Spleen (tissue), 7 donors: Measurements from ENCODE around the gene ERBIN.

ENCODE experiments used
- POLR2AphosphoS5 ChIP-seq, 3 donors: sonication (generic); formaldehyde crosslinking; IDR thresholded peaks; one replicate each; pipeline ENCODE4 v1.5.1; 2017; ENCODE audit warnings: antibody characterized with exemption in 3 of 3
- TF ChIP-seq, protein P1 (sequence below), 11 experiments: fragments of 200-600 bp in 7 of 11; fragments of 450-650 bp in 4 of 11; sonication (generic) in 4 of 11; IDR thresholded peaks in 8 of 11; conservative IDR thresholded peaks in 3 of 11; 1 replicate in 7 of 11; 2 replicates in 4 of 11; pipeline versions ENCODE4 v1.4.0 to v1.8.0; 2016 to 2021; ENCODE audit warnings: antibody characterized with exemption in 11 of 11, inconsistent platforms in 4 of 11, mild to moderate bottlenecking in 1 of 11
- donor health status: DM: no; HTN: no; CAD: no; lungs with moderate emphysema.
- donor health status: DM: no; HTN: no; CAD: no.
- donor health status: DM: no; HTN: no; CAD: no.

DNA sequence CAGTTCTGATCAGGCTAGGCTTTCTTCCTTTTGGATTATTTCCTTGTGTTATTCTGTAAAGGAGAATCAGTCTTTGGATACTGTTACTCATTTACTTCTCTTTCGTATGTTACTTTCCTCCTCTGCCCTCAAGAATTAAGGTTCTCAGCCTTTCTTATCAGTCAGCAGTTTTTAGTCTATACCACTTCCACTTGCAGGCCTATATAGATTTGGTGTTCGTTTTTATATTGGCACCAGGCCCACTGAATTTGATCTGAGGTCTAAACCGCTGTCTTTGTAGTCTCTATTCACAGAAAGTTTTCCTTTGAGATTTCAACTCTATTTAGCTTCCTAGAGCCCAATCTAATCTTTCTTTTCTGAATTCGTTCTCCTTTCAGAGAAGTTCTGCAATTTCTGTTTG lies 62.8 kb downstream of the ERBIN start:
- TF ChIP-seq POLR2AphosphoS5 (IDR thresholded peaks at IDR 0.05), result no peak
- TF ChIP-seq, protein P1, sequence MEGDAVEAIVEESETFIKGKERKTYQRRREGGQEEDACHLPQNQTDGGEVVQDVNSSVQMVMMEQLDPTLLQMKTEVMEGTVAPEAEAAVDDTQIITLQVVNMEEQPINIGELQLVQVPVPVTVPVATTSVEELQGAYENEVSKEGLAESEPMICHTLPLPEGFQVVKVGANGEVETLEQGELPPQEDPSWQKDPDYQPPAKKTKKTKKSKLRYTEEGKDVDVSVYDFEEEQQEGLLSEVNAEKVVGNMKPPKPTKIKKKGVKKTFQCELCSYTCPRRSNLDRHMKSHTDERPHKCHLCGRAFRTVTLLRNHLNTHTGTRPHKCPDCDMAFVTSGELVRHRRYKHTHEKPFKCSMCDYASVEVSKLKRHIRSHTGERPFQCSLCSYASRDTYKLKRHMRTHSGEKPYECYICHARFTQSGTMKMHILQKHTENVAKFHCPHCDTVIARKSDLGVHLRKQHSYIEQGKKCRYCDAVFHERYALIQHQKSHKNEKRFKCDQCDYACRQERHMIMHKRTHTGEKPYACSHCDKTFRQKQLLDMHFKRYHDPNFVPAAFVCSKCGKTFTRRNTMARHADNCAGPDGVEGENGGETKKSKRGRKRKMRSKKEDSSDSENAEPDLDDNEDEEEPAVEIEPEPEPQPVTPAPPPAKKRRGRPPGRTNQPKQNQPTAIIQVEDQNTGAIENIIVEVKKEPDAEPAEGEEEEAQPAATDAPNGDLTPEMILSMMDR (IDR thresholded peaks at IDR 0.05 in 8 of 11, conservative IDR thresholded peaks at IDR 0.05 in 3 of 11), result no peak
